B cell (primary cell): Measurements from ENCODE around the gene ICOS.

Experiments used
- EZH2 ChIP-seq: IDR thresholded peaks from 2 replicates; pipeline ENCODE4 v1.6.1; 2012; ENCODE audit warnings: borderline replicate concordance, low read depth, mild to moderate bottlenecking, moderate library complexity, low read length; ENCODE audit not compliant: insufficient read depth, poor library complexity, severe bottlenecking
- TF ChIP-seq, protein P1 (sequence below): fragments of 200-600 bp; IDR thresholded peaks from one replicate; pipeline ENCODE4 v1.8.0; 2022; ENCODE audit warnings: antibody characterized with exemption, mild to moderate bottlenecking

- TF ChIP-seq, protein P1, sequence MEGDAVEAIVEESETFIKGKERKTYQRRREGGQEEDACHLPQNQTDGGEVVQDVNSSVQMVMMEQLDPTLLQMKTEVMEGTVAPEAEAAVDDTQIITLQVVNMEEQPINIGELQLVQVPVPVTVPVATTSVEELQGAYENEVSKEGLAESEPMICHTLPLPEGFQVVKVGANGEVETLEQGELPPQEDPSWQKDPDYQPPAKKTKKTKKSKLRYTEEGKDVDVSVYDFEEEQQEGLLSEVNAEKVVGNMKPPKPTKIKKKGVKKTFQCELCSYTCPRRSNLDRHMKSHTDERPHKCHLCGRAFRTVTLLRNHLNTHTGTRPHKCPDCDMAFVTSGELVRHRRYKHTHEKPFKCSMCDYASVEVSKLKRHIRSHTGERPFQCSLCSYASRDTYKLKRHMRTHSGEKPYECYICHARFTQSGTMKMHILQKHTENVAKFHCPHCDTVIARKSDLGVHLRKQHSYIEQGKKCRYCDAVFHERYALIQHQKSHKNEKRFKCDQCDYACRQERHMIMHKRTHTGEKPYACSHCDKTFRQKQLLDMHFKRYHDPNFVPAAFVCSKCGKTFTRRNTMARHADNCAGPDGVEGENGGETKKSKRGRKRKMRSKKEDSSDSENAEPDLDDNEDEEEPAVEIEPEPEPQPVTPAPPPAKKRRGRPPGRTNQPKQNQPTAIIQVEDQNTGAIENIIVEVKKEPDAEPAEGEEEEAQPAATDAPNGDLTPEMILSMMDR = no peak
- no peak for TF ChIP-seq EZH2
Measured at GRCh38 chr2:203925512-203926158, 10.9 kb upstream of the ICOS start.
